Dermis blood vessel endothelial cell (primary cell): ENCODE measurements around the gene KLRD1. TPM values are rescaled to one million over a fixed set of nuclear protein-coding genes. Genes with fewer than 3 reads are reported as not detected.
A peak's percentile ranks its signal among the peaks of the same experiment; 100 is the strongest.
"Not testable (repeated sequence)": the region's sequence is repeated elsewhere in the genome, so short reads cannot be mapped to it uniquely, and the experiment has no call there.

ENCODE experiments used
- DNase-seq: peaks from one replicate; pipeline ENCODE4 v3.0.0; 2010
- total RNA-seq: library from RNA; depleted of rRNA; stranded (reverse); fragments of >200 nt; gene quantifications from 2 replicates; pipeline ENCODE4 v1.2.3, GENCODE V29; 2014

Gene KLRD1
- total RNA-seq: 0.19 and 0.34 TPM in 2 replicates

GRCh38 chr12:10307630-10308029, at the start of gene KLRD1:
Gene KLRD1 (plus strand): TSS chr12:10307870. CDS start chr12:10308078, 208 bp downstream.
- DNase-seq: no peak

GRCh38 chr12:10260927-10261326, 46.7 kb upstream of the KLRD1 start:
- DNase-seq: no peak

- DNase-seq: no peak
Measured at GRCh38 chr12:10268037-10268436, 39.6 kb upstream of the KLRD1 start.

GRCh38 chr12:10272467-10272866, 35.2 kb upstream of the KLRD1 start:
- DNase-seq: no peak

GRCh38 chr12:10276774-10277173, 30.9 kb upstream of the KLRD1 start:
- no peak for DNase-seq

GRCh38 chr12:10278104-10278503, 29.6 kb upstream of the KLRD1 start:
- DNase-seq: no peak

GRCh38 chr12:10279937-10280336, 27.7 kb upstream of the KLRD1 start:
- no peak for DNase-seq

GRCh38 chr12:10283027-10283426, 24.6 kb upstream of the KLRD1 start:
- no peak for DNase-seq

- no peak for DNase-seq
Measured at GRCh38 chr12:10285919-10286318, 21.8 kb upstream of the KLRD1 start.

GRCh38 chr12:10289005-10289754, 18.5 kb upstream of the KLRD1 start:
- DNase-seq: no peak

- no peak for DNase-seq
Measured at GRCh38 chr12:10291030-10291429, 16.6 kb upstream of the KLRD1 start.

- no peak for DNase-seq
Measured at GRCh38 chr12:10293151-10293550, 14.5 kb upstream of the KLRD1 start.

- DNase-seq: no peak
Measured at GRCh38 chr12:10293570-10294227, 14.0 kb upstream of the KLRD1 start.

- no peak for DNase-seq
Measured at GRCh38 chr12:10301103-10301502, 6.6 kb upstream of the KLRD1 start.

- no peak for DNase-seq
Measured at GRCh38 chr12:10304161-10304574, 3.5 kb upstream of the KLRD1 start.

- no peak for DNase-seq
Measured at GRCh38 chr12:10305411-10305810, 2.3 kb upstream of the KLRD1 start.

- peak; percentile 50 for DNase-seq
Measured at GRCh38 chr12:10310926-10311720, 3.5 kb downstream of the KLRD1 start.

GRCh38 chr12:10319388-10319787, 11.7 kb downstream of the KLRD1 start:
- DNase-seq: no peak

GRCh38 chr12:10320643-10321042, 13.0 kb downstream of the KLRD1 start:
- no peak for DNase-seq

GRCh38 chr12:10328691-10329090, 21.0 kb downstream of the KLRD1 start:
- not testable (repeated sequence) for DNase-seq

GRCh38 chr12:10331642-10332239, 24.1 kb downstream of the KLRD1 start:
- DNase-seq: peak; percentile 71

- not testable (repeated sequence) for DNase-seq
Measured at GRCh38 chr12:10336196-10336595, 28.5 kb downstream of the KLRD1 start.

GRCh38 chr12:10338470-10338869, 30.8 kb downstream of the KLRD1 start:
- DNase-seq: not testable (repeated sequence)
